Muscle layer of duodenum (tissue), 2 donors: Measurements from ENCODE around the gene TLE2.
"Not testable (repeated sequence)": the region's sequence is repeated elsewhere in the genome, so short reads cannot be mapped to it uniquely, and the experiment has no call there.

Experiments used
- H3K27ac ChIP-seq: one replicate; pipeline ENCODE4 v1.7.0; 2013; ENCODE audit warnings: mild to moderate bottlenecking, low read length
- H3K27me3 ChIP-seq: one replicate; pipeline ENCODE4 v1.7.0; 2013; ENCODE audit warnings: low read depth, mild to moderate bottlenecking, control low read depth, low read length
- H3K36me3 ChIP-seq, 2 donors: one replicate each; pipeline ENCODE4 v1.7.0; 2013; ENCODE audit warnings: low read length in 2 of 2, control low read depth in 1 of 2, mild to moderate bottlenecking in 1 of 2; ENCODE audit not compliant: insufficient read depth in 2 of 2, control insufficient read depth in 1 of 2
- H3K4me1 ChIP-seq, 2 donors: one replicate each; pipeline ENCODE4 v1.7.0; 2013; ENCODE audit warnings: low read length in 2 of 2, mild to moderate bottlenecking in 2 of 2, control low read depth in 1 of 2, moderate library complexity in 1 of 2; ENCODE audit not compliant: insufficient read depth in 2 of 2, control insufficient read depth in 1 of 2
- H3K4me3 ChIP-seq, 2 donors: one replicate each; pipeline ENCODE4 v1.7.0; 2013; ENCODE audit warnings: low read length in 2 of 2, low read depth in 1 of 2, mild to moderate bottlenecking in 1 of 2
- H3K9me3 ChIP-seq, 2 donors: one replicate each; pipeline ENCODE4 v1.7.0; 2013; ENCODE audit warnings: low read length in 2 of 2, control low read depth in 1 of 2, mild to moderate bottlenecking in 1 of 2; ENCODE audit not compliant: control insufficient read depth in 1 of 2
- donor health status: healthy.

The TLE2 gene

DNA sequence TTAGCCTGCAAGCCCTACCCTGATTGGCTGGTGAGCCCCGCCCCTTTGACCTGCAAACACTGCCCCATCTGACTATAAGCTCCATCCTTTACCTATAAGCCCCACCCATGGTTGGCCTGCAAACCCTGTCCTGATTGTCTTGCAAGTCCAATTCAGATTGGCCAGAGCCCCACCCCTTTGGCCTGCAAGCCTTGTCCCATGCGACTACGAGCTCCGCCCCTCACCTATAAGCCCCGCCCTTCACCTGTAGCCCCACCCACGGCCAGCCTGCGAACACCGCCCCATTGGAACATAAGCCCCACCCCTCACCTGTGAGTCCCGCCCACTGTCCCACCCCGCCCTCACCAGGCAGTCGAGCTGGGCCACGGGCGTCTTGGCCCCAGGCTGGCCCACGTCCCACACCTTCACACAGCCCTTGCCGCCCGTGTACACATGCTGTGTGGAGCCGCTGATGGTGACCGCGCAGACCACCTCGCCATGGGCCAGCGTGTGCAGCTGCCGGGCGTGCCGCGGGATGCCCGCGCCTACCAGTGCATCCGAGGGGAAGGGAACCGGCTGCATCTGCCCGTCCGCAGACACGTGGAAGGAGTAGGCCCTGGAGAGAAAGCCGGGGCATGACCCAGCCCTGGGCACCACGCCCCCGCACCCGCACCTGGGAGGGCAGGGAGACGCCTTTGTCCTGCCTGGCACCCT lies 22.9 kb downstream of the TLE2 start:
- Histone ChIP-seq H3K9me3 (no peaks in the 10 kb centered on the region), H3K36me3 (peaks cover 0 to 38% of the 10 kb centered on the region in 2 donors), H3K27me3 (no peaks in the 10 kb centered on the region), H3K27ac (no peak overlapping the region), H3K4me1 (no peaks in the 10 kb centered on the region), H3K4me3 (no peak overlapping the region)

DNA sequence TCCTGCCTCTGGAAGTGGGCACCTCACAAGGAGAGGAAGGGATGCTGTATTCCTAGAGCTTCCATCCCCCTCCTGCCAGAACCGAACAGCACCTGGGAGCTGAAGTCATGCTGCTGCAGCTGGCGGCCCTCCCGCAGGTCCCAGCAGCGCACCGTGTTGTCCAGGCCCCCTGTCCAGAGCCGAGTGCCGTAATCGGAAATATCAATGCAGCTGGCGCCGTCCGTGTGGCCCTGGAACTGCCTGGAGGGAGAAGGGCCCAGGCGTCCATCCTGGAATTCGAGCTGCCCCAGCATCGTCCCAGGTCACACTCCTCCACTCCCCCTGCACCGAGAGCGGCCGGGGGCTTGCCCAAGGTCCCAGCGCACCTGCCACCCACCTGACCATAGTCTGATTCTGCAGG lies 23.7 kb downstream of the TLE2 start:
- no peaks in the 10 kb centered on the region for H3K4me1 ChIP-seq
- peaks cover 0 to 36% of the 10 kb centered on the region in 2 donors for H3K36me3 ChIP-seq
- H3K27ac ChIP-seq, result no peak overlapping the region
- H3K9me3 ChIP-seq, result no peaks in the 10 kb centered on the region
- no peak overlapping the region for H3K4me3 ChIP-seq
- H3K27me3 ChIP-seq, result no peaks in the 10 kb centered on the region

DNA sequence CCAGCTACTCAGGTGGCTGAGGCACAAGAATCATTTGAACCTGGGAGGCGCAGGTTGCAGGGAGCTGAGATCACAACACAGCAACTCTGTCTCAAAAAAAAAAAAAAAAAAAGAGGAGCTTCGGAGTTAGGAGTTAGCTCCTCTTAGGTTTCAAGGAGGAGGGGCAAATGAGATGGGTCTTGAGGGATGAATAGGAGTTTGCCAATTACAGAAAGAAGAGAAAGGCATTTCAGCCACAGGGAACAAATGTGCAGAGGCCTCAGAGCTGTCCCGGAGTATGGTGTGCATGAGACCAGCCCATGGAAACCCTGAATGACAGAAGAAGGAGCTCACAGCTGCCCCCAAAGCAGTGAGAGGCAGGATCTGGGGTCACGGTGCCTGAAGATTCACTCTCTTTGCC lies 24.6 kb downstream of the TLE2 start:
- H3K36me3 ChIP-seq, result peaks cover 0 to 32% of the 10 kb centered on the region in 2 donors
- H3K4me1 ChIP-seq, result no peaks in the 10 kb centered on the region
- H3K27ac ChIP-seq, result no peak overlapping the region
- no peaks in the 10 kb centered on the region for H3K27me3 ChIP-seq
- H3K9me3 ChIP-seq, result no peaks in the 10 kb centered on the region
- no peak overlapping the region for H3K4me3 ChIP-seq

DNA sequence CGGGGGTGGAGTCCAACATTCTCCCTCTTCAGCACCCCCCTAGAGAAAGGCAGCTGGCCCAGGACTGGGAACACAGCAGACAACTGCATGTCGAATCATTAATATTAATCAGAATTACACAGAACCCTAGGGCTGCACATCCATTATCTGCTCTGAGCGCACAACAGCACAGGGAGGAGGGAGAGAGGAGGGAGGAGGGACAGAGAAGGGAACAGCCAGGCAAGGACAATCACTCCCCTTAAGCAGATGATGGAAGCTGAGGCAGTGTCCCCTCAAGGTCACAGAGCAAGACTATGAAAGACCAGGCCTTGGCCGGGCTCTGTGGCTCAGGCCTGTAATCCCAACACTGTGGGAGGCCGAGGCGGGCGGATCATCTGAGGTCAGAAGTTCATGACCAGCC lies 26.0 kb downstream of the TLE2 start:
- H3K27ac ChIP-seq, result no peak overlapping the region
- H3K36me3 ChIP-seq, result peaks cover 0 to 30% of the 10 kb centered on the region in 2 donors
- H3K4me3 ChIP-seq, result no peak overlapping the region
- H3K9me3 ChIP-seq, result no peaks in the 10 kb centered on the region
- H3K4me1 ChIP-seq, result no peaks in the 10 kb centered on the region
- no peaks in the 10 kb centered on the region for H3K27me3 ChIP-seq

DNA sequence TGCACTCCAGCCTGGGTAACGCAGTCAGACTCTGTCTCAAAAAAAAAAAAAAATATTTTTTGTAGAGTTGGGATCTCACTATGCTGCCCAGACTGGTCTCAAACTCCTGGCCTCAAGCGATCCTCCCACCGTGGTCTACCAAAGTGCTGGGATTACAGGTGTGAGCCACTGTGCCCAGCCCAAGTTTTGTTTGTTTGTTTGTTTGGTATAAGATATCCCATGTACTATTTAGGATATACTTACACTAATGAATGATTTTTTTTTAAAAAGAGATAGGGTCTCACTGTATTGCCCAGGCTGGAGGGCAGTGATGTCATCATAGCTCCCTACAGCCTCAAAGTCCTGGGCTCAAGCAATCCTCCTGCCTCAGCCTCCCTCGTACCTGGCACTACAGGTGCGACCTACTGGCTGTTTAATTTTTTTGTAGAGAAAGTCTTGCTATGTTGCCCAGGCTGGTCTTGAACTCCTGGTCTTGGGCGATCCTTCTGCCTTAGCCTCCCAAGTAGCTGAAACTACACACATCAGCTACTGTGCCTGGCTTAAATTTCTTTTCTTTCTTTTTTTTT lies 27.8 kb downstream of the TLE2 start:
- no peaks in the 10 kb centered on the region for H3K9me3 ChIP-seq
- no peak overlapping the region for H3K27ac ChIP-seq
- peaks cover 0 to 34% of the 10 kb centered on the region in 2 donors for H3K36me3 ChIP-seq
- H3K4me1 ChIP-seq, result no peaks in the 10 kb centered on the region
- no peaks in the 10 kb centered on the region for H3K27me3 ChIP-seq
- H3K4me3 ChIP-seq, result no peak overlapping the region

DNA sequence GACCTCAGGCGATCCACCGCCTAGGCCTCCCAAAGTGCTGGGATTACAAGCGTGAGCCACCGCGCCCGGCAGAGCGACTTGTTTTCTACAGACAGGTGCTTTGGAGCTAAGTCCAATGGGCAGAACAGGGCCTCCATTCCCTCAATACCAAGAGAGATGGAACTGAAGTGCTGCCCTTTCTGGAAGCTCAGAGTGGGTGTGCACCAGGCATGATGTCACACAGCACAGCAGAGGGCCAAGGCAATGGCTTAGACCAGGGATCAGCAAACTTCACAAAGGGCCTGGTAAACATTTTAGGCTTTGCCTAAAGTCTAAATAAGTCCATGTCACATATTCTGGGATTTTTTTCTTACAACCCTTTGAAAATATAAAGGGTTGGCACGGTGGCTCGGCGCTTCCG lies 30.4 kb downstream of the TLE2 start:
- Histone ChIP-seq H3K27me3 (no peaks in the 10 kb centered on the region), H3K27ac (no peak overlapping the region), H3K9me3 (no peaks in the 10 kb centered on the region), H3K4me1 (no peaks in the 10 kb centered on the region), H3K36me3 (peaks cover 0 to 18% of the 10 kb centered on the region in 2 donors), H3K4me3 (no peak overlapping the region)

DNA sequence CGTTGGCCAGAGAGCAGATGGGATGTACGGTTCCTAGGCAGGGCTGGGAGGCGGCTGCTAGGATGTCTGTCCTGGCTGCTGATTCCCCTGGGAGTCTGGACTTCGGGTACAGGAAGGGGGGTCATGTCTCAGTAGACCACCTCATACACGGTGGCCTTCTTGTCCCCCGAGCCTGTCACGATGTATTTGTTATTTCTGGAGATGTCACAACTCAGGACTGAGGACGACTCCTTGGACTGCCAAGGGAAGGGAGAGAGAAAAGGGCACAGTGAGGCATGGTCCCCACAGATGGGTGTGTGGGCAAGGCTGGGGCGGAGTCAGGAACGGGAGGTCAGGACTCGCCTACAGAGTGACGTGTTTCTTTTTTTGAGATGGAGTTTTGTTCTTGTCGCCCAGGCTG lies 31.4 kb downstream of the TLE2 start:
- H3K4me1 ChIP-seq, result no peaks in the 10 kb centered on the region
- H3K27ac ChIP-seq, result no peak overlapping the region
- no peaks in the 10 kb centered on the region for H3K9me3 ChIP-seq
- peaks cover 0 to 18% of the 10 kb centered on the region in 2 donors for H3K36me3 ChIP-seq
- H3K4me3 ChIP-seq, result no peak overlapping the region
- H3K27me3 ChIP-seq, result no peaks in the 10 kb centered on the region

DNA sequence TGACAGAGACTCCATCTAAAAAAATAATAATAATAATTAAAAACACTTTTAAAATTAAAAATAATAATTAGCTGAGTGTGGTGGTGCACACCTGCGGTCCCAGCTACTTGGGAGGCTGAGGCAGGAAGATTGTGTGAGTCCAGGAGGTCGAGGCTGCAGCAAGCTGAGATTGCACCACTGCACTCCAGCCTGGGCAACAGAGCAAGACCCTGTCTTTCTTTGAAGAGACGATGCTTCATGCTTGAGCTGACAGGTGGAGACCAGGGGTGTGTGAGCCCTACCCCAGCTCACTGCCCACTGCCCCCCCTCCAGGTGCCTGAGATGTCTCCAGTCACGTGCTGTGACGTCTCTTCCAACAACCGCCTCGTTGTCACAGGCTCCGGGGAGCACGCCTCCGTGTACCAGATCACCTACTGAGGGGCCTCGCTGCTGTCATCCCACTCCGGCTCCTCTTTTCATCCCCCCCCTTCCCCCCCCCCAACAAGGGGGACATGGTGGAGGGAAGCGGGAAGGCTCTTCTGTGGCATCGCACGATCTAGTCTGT lies 34.4 kb downstream of the TLE2 start:
- no peak overlapping the region for H3K4me3 ChIP-seq
- no peaks in the 10 kb centered on the region for H3K4me1 ChIP-seq
- H3K9me3 ChIP-seq, result no peaks in the 10 kb centered on the region
- H3K27me3 ChIP-seq, result no peaks in the 10 kb centered on the region
- H3K36me3 ChIP-seq, result peaks cover 0 to 13% of the 10 kb centered on the region in 2 donors
- no peak overlapping the region for H3K27ac ChIP-seq

DNA sequence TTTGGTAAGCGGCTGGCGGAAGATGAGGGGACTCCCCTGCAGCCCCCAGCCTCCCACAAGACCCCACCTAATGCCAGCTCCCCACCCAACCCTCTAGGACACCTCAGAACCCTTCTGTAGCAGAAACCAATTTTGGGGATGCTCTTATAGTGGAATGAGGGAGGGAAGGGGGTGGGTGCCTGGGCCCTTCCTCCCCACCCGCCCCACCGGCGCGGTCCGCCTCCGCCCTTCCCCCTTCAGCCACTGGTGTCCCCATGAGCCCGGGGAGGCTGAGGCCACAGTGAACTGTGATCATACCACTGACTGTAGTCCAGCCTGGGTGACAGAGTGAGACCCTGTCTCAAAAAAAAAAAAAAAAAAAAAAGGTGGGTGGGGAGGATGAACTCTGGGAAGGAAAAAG lies 35.5 kb downstream of the TLE2 start:
- Histone ChIP-seq H3K27ac (no peak overlapping the region), H3K36me3 (peaks cover 0 to 6% of the 10 kb centered on the region in 2 donors), H3K27me3 (no peaks in the 10 kb centered on the region), H3K4me3 (no peak overlapping the region), H3K9me3 (no peaks in the 10 kb centered on the region), H3K4me1 (no peaks in the 10 kb centered on the region)

DNA sequence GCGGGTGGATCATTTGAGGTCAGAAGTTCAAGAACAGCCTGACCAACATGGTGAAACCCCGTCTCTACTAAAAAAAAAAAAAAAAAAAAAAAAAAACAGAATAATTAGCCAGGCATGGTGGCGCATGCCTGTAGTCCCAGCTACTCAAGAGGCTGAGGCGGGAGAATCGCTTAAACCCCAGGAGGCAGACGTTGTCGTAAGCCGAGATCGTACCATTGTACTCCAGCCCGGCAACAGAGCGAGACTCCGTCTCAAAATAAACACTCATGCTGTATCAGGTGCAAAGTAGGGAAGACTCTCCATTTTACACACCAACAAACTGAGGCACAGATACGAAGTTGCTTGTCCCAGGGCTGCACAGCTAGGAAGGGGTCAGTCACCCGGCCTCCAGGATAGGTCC lies 36.1 kb downstream of the TLE2 start:
- Histone ChIP-seq H3K9me3 (no peaks in the 10 kb centered on the region), H3K27me3 (no peaks in the 10 kb centered on the region), H3K4me1 (no peaks in the 10 kb centered on the region), H3K27ac (no peak overlapping the region), H3K36me3 (peaks cover 0 to 4% of the 10 kb centered on the region in 2 donors), H3K4me3 (no peak overlapping the region)

DNA sequence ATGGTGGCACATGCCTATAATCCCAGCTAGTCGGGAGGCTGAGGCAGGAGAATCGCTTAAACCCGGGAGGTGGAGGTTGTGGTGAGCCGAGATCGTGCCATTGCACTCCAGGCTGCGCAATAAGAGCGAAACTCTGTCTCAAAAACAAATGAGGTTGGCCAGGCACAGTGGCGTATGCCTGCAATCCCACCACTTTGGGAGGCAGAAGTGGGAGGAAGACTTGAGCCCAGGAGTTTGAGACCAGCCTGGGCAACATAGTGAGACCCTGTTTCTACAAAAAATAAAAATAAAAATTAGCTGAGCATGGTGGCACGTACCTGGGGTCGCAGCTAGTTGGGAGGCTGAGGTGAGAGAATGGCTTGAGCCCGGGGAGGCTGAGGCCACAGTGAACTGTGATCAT lies 36.7 kb downstream of the TLE2 start:
- H3K27me3 ChIP-seq, H3K9me3 ChIP-seq, H3K4me3 ChIP-seq, H3K27ac ChIP-seq, H3K4me1 ChIP-seq, H3K36me3 ChIP-seq: not testable (repeated sequence)
